GM21528 (cell line): ENCODE measurements around the gene GPR108.
"Not testable (repeated sequence)": the region's sequence is repeated elsewhere in the genome, so short reads cannot be mapped to it uniquely, and the experiment has no call there.

Experiments
- ATAC-seq: cut with Tn5 transposase; IDR thresholded peaks from one replicate; pipeline ENCODE4 v1.9.1; 2021; ENCODE audit warnings: mild to moderate bottlenecking, moderate library complexity; ENCODE audit not compliant: unreplicated experiment, low FRiP score

GPR108 gene

GRCh38 chr19:6762253-6762797, 24.9 kb upstream of the GPR108 start:
- not testable (repeated sequence) for ATAC-seq

- no peak for ATAC-seq
Observed at GRCh38 chr19:6761053-6761676, 23.8 kb upstream of the GPR108 start.

- no peak for ATAC-seq
Observed at GRCh38 chr19:6760606-6761005, 23.2 kb upstream of the GPR108 start.

GRCh38 chr19:6754653-6755463, 17.5 kb upstream of the GPR108 start:
- ATAC-seq = no peak

GRCh38 chr19:6754136-6754535, 16.8 kb upstream of the GPR108 start:
- ATAC-seq = no peak

- peak; percentile 69 for ATAC-seq
Observed at GRCh38 chr19:6753178-6754031, 16.0 kb upstream of the GPR108 start.

- ATAC-seq = no peak
Observed at GRCh38 chr19:6752256-6753177, 15.1 kb upstream of the GPR108 start.

- no peak for ATAC-seq
Observed at GRCh38 chr19:6751189-6751588, 13.8 kb upstream of the GPR108 start.

- no peak for ATAC-seq
Observed at GRCh38 chr19:6750062-6750461, 12.7 kb upstream of the GPR108 start.

- not testable (repeated sequence) for ATAC-seq
Observed at GRCh38 chr19:6748543-6748942, 11.2 kb upstream of the GPR108 start.

- no peak for ATAC-seq
Observed at GRCh38 chr19:6745965-6746364, 8.6 kb upstream of the GPR108 start.

GRCh38 chr19:6744381-6745301, 7.3 kb upstream of the GPR108 start:
- no peak for ATAC-seq

GRCh38 chr19:6743714-6744380, 6.5 kb upstream of the GPR108 start:
- ATAC-seq = no peak

- no peak for ATAC-seq
Observed at GRCh38 chr19:6743066-6743465, 5.7 kb upstream of the GPR108 start.

GRCh38 chr19:6740589-6741343, 3.4 kb upstream of the GPR108 start:
- no peak for ATAC-seq

- no peak for ATAC-seq
Observed at GRCh38 chr19:6739883-6740588, 2.7 kb upstream of the GPR108 start.

- no peak for ATAC-seq
Observed at GRCh38 chr19:6739390-6739882, 2.1 kb upstream of the GPR108 start, which contains the start of gene TRIP10. Gene TRIP10, plus strand, starts transcription at chr19:6739680. Its CDS starts 82 bp downstream, at chr19:6739762.
